HepG2 (cell line): ENCODE measurements around the gene SLC50A1. TPM values are rescaled to one million over a fixed set of nuclear protein-coding genes. Genes with fewer than 3 reads are reported as not detected.

Experiments
- ARID4A ChIP-seq: sonication (generic); formaldehyde crosslinking; IDR thresholded peaks from 2 replicates; pipeline ENCODE4 v1.5.0; 2020; ENCODE audit warnings: mild to moderate bottlenecking, missing genetic modification reagents, borderline replicate concordance
- CREM ChIP-seq, 2 experiments: sonication (generic) in 1 of 2; formaldehyde crosslinking in 1 of 2; IDR thresholded peaks; 2 replicates each; pipeline versions ENCODE4 v1.4.0 to v1.6.1; 2016 to 2020; ENCODE audit warnings: antibody characterized with exemption in 1 of 2, mild to moderate bottlenecking in 1 of 2, missing genetic modification reagents in 1 of 2
- ELF4 ChIP-seq: sonication (generic); formaldehyde crosslinking; IDR thresholded peaks from 2 replicates; pipeline ENCODE4 v1.5.0; 2020; ENCODE audit warnings: missing genetic modification reagents, mild to moderate bottlenecking, moderate library complexity, borderline replicate concordance
- FOXP1 ChIP-seq, 2 experiments: fragments of 450-650 bp in 1 of 2; IDR thresholded peaks; 2 replicates each; pipeline ENCODE4 v1.6.1; 2017 to 2018; ENCODE audit warnings: antibody characterized with exemption in 1 of 2
- HNRNPK ChIP-seq: fragments of 200-400 bp; formaldehyde crosslinking; IDR thresholded peaks from 2 replicates; pipeline ENCODE4 v1.6.1; 2018; ENCODE audit warnings: low read length, low read depth, moderate library complexity, mild to moderate bottlenecking; ENCODE audit not compliant: poor library complexity, severe bottlenecking
- JUNB ChIP-seq: sonication (generic); formaldehyde crosslinking; IDR thresholded peaks from 2 replicates; pipeline ENCODE4 v1.8.0; 2022; ENCODE audit warnings: missing genetic modification reagents, mild to moderate bottlenecking, borderline replicate concordance
- KLF12 ChIP-seq: sonication (generic); formaldehyde crosslinking; IDR thresholded peaks from 2 replicates; pipeline ENCODE4 v1.4.0; 2020; ENCODE audit warnings: missing genetic modification reagents, borderline replicate concordance
- PTBP1 ChIP-seq: fragments of 200-400 bp; formaldehyde crosslinking; IDR thresholded peaks from 2 replicates; pipeline ENCODE4 v1.6.1; 2018; ENCODE audit warnings: low read length, low read depth; ENCODE audit not compliant: poor library complexity, severe bottlenecking
- RBM22 ChIP-seq: fragments of 200-400 bp; formaldehyde crosslinking; optimal IDR thresholded peaks from 2 replicates; pipeline ENCODE3; 2017; ENCODE audit warnings: mild to moderate bottlenecking, low read length, moderate library complexity
- SAFB2 ChIP-seq: sonication (generic); formaldehyde crosslinking; IDR thresholded peaks from 2 replicates; pipeline ENCODE4 v1.5.1; 2020; ENCODE audit warnings: missing genetic modification reagents, low read depth, mild to moderate bottlenecking, borderline replicate concordance
- TBP ChIP-seq: sonication (generic); formaldehyde crosslinking; IDR thresholded peaks from 2 replicates; pipeline ENCODE4 v1.5.0; 2020; ENCODE audit warnings: missing genetic modification reagents
- THYN1 ChIP-seq: sonication (generic); formaldehyde crosslinking; IDR thresholded peaks from 2 replicates; pipeline ENCODE4 v1.8.1; 2023; ENCODE audit warnings: low read depth, mild to moderate bottlenecking, moderate library complexity, missing genetic modification reagents, borderline replicate concordance
- ZC3H13 ChIP-seq: sonication (generic); formaldehyde crosslinking; IDR thresholded peaks from 2 replicates; pipeline ENCODE4 v1.8.1; 2023; ENCODE audit warnings: mild to moderate bottlenecking, missing genetic modification reagents, moderate library complexity
- ZFP82 ChIP-seq: sonication (generic); formaldehyde crosslinking; IDR thresholded peaks from 2 replicates; pipeline ENCODE4 v1.5.1; 2020; ENCODE audit warnings: mild to moderate bottlenecking, missing genetic modification reagents, borderline replicate concordance
- ZNF274 ChIP-seq: sonication (generic); formaldehyde crosslinking; IDR thresholded peaks from 2 replicates; pipeline ENCODE4 v1.5.1; 2020; ENCODE audit warnings: mild to moderate bottlenecking, missing genetic modification reagents
- ZNF354B ChIP-seq: sonication (generic); formaldehyde crosslinking; IDR thresholded peaks from 2 replicates; pipeline ENCODE4 v1.8.0; 2022; ENCODE audit warnings: mild to moderate bottlenecking, missing genetic modification reagents
- ZNF44 ChIP-seq: sonication (generic); formaldehyde crosslinking; IDR thresholded peaks from 2 replicates; pipeline ENCODE4 v1.5.1; 2020; ENCODE audit warnings: mild to moderate bottlenecking, missing genetic modification reagents
- ZNF710 ChIP-seq: sonication (generic); formaldehyde crosslinking; IDR thresholded peaks from 2 replicates; pipeline ENCODE4 v1.5.0; 2020; ENCODE audit warnings: mild to moderate bottlenecking, missing genetic modification reagents, borderline replicate concordance
- ZNF879 ChIP-seq: sonication (generic); formaldehyde crosslinking; IDR thresholded peaks from 2 replicates; pipeline ENCODE4 v1.8.1; 2023; ENCODE audit warnings: missing genetic modification reagents
- polyA plus RNA-seq, 8 experiments: library from polyadenylated mRNA; depleted of rRNA in 3 of 8; stranded (reverse) in 7 of 8; unstranded in 1 of 8; fragments of >200 nt; fragmentation: Illumina TruSeq in 4 of 8; extraction: Trizol in 4 of 8; gene quantifications; 2 replicates each; pipeline versions ENCODE4 v1.2.1 to v1.2.3, GENCODE V29; 2011 to 2016; ENCODE audit warnings: low read depth in 4 of 8, missing spikeins in 1 of 8, mixed read lengths in 1 of 8; ENCODE audit not compliant: insufficient read depth in 1 of 8
- total RNA-seq, 5 experiments: library from RNA; depleted of rRNA; stranded (reverse); fragments of >200 nt; fragmentation: Illumina TruSeq; extraction: Trizol; gene quantifications; 2 replicates each; pipeline ENCODE4 v1.2.3, GENCODE V29; 2016; ENCODE audit warnings: low read depth in 1 of 5

Gene SLC50A1
- total and polyA plus RNA-seq, 2 of the 13 experiments (the other 11 are each of a cell fraction or from before 2014, with no cell fraction given): 22.5 to 46.8 TPM

GRCh38 chr1:155178441-155179111 lies 42.9 kb downstream of the SLC50A1 start (continued):
- TF ChIP-seq ARID4A: peak; percentile 63; the same call in 1 of the 2 replicates
- no peak for TF ChIP-seq FOXP1 (IDR thresholded peaks at IDR 0.05)
- TF ChIP-seq FOXP1 (CRISPR knock-in tag; IDR thresholded peaks at IDR 0.05): 0 out of 2 replicates have a peak, but pooled peaks have one; percentile 27
- no peak for TF ChIP-seq SAFB2 (CRISPR knock-in tag)
- TF ChIP-seq PTBP1: no peak
- no peak for TF ChIP-seq ZNF44 (CRISPR knock-in tag)
- TF ChIP-seq KLF12 (CRISPR knock-in tag): 0 out of 2 replicates have a peak, but pooled peaks have one; percentile 33
- no peak for TF ChIP-seq ZNF710 (CRISPR knock-in tag)
- no peak for TF ChIP-seq ZFP82 (CRISPR knock-in tag)
- no peak for TF ChIP-seq THYN1 (CRISPR knock-in tag)
- no peak for TF ChIP-seq ZNF879 (CRISPR knock-in tag)
- no peak for TF ChIP-seq ELF4 (CRISPR knock-in tag)
- TF ChIP-seq HNRNPK: no peak
- TF ChIP-seq ZNF274 (CRISPR knock-in tag): no peak
- TF ChIP-seq ZNF354B (CRISPR knock-in tag): no peak
- no peak for TF ChIP-seq CREM (IDR thresholded peaks at IDR 0.05)
- no peak for TF ChIP-seq CREM (CRISPR knock-in tag; IDR thresholded peaks at IDR 0.05)
- no peak for TF ChIP-seq RBM22
- TF ChIP-seq ZC3H13: no peak
- TF ChIP-seq JUNB (CRISPR knock-in tag): no peak
- TF ChIP-seq TBP (CRISPR knock-in tag): no peak
